K562 (cell line): ENCODE data around the gene N4BP3. TPM values are rescaled to one million over a fixed set of nuclear protein-coding genes. Genes with fewer than 3 reads are reported as not detected.

Experiments used
- FIP1L1 ChIP-seq: fragments of 200-400 bp; formaldehyde crosslinking; IDR thresholded peaks from 2 replicates; pipeline ENCODE4 v1.6.1; 2018; ENCODE audit warnings: mild to moderate bottlenecking, low read depth, low read length; ENCODE audit not compliant: poor library complexity, severe bottlenecking
- FOXA3 ChIP-seq, 2 experiments: fragments of 450-650 bp in 1 of 2; sonication (generic) in 1 of 2; formaldehyde crosslinking; IDR thresholded peaks in 1 of 2; conservative IDR thresholded peaks in 1 of 2; 2 replicates each; pipeline versions ENCODE4 v1.4.0 to v1.8.0; 2020 to 2022; ENCODE audit warnings: mild to moderate bottlenecking in 2 of 2, missing genetic modification reagents in 1 of 2
- FOXJ2 ChIP-seq: fragments of 200-800 bp; sonication (Bioruptor generic); IDR thresholded peaks from 2 replicates; pipeline ENCODE4 v1.6.1; 2016; ENCODE audit warnings: missing genetic modification characterization, missing compliant biosample characterization
- MCM2 ChIP-seq: fragments of 450-650 bp; IDR thresholded peaks from 2 replicates; pipeline ENCODE4 v1.6.1; 2017; ENCODE audit warnings: low read depth, mild to moderate bottlenecking
- REST ChIP-seq, 2 experiments: fragments of 450-650 bp; formaldehyde crosslinking in 1 of 2; IDR thresholded peaks; 2 replicates each; pipeline versions ENCODE4 v1.4.0 to v1.6.1; 2014 to 2020; ENCODE audit warnings: mild to moderate bottlenecking in 2 of 2, borderline replicate concordance in 1 of 2, low read depth in 1 of 2
- SIN3B ChIP-seq: fragments of 450-650 bp; IDR thresholded peaks from 2 replicates; pipeline ENCODE4 v1.6.1; 2017; ENCODE audit warnings: low read depth, mild to moderate bottlenecking, moderate library complexity
- STAT6 ChIP-seq: sonication (generic); formaldehyde crosslinking; IDR thresholded peaks from 2 replicates; pipeline ENCODE4 v1.8.1; 2023; ENCODE audit warnings: mild to moderate bottlenecking, missing genetic modification reagents
- UBTF ChIP-seq, 2 experiments: IDR thresholded peaks; 2 replicates each; pipeline ENCODE4 v1.6.1; 2012; ENCODE audit warnings: improper control_type of control experiment in 2 of 2, low read depth in 2 of 2, low read length in 2 of 2, borderline replicate concordance in 1 of 2
- ZFP30 ChIP-seq: fragments of 250-450 bp; sonication (Bioruptor Pico); IDR thresholded peaks from 2 replicates; pipeline ENCODE4 v1.8.0; 2022; ENCODE audit warnings: moderate library complexity, mild to moderate bottlenecking, inconsistent platforms, borderline replicate concordance
- ZFX ChIP-seq: sonication (generic); formaldehyde crosslinking; IDR thresholded peaks from 2 replicates; pipeline ENCODE4 v1.8.0; 2022; ENCODE audit warnings: mild to moderate bottlenecking, missing genetic modification reagents, moderate library complexity
- ZKSCAN8 ChIP-seq: fragments of 200-800 bp; sonication (Bioruptor generic); IDR thresholded peaks from 2 replicates; pipeline ENCODE4 v1.6.1; 2016; ENCODE audit warnings: missing genetic modification characterization, missing compliant biosample characterization
- ZNF197 ChIP-seq: fragments of 200-800 bp; sonication (Bioruptor generic); IDR thresholded peaks from 2 replicates; pipeline ENCODE4 v1.6.1; 2016; ENCODE audit warnings: low read depth, missing genetic modification characterization, missing compliant biosample characterization
- polyA plus RNA-seq, 8 experiments: library from polyadenylated mRNA; depleted of rRNA in 4 of 8; stranded (reverse) in 5 of 8; unstranded in 3 of 8; fragments of >200 nt; fragmentation: Nextera tagmentation in 2 of 8; fragmentation: Illumina TruSeq in 1 of 8; extraction: Ambion mirVana in 2 of 8; extraction: Trizol in 1 of 8; gene quantifications; 2 replicates each; pipeline versions ENCODE4 v1.2.1 to v1.2.3, GENCODE V29; 2011 to 2014; ENCODE audit warnings: inconsistent platforms in 1 of 8, missing spikeins in 1 of 8
- total RNA-seq, 7 experiments: library from RNA; depleted of rRNA in 6 of 7; stranded (reverse); fragments of >200 nt in 6 of 7; fragmentation: Illumina TruSeq in 2 of 7; extraction: Trizol in 2 of 7; gene quantifications; 2 replicates each; pipeline versions ENCODE4 v1.2.1 to v1.2.3, GENCODE V29; 2011 to 2021; ENCODE audit warnings: low replicate concordance in 1 of 7

N4BP3 gene
- total and polyA plus RNA-seq, 9 of the 15 experiments (the other 6 are each of a cell fraction or from before 2014, with no cell fraction given), result 0.06 to 7.0 (median 2.4) TPM

GRCh38 chr5:178130576-178131445, 17.5 kb downstream of the N4BP3 start, which contains the start of gene RMND5B (continued):
- TF ChIP-seq REST (IDR thresholded peaks at IDR 0.05; ENCODE audit: borderline replicate concordance), result no peak
- peak; percentile 85; the same call in 1 of the 2 replicates for TF ChIP-seq REST (CRISPR knock-in tag; IDR thresholded peaks at IDR 0.05; ENCODE audit: low read depth)
- no peak for TF ChIP-seq FOXA3 (CRISPR knock-in tag; conservative IDR thresholded peaks at IDR 0.05 in 1 of 2, IDR thresholded peaks at IDR 0.05 in 1 of 2)
- TF ChIP-seq FOXJ2 (tag), result no peak
- peak; percentile 88 for TF ChIP-seq FIP1L1
- no peak for TF ChIP-seq ZFP30 (CRISPR knock-in tag)
- peak in 1 of 2 experiments; percentile 64; a peak in 1 of 4 replicates for TF ChIP-seq UBTF (IDR thresholded peaks at IDR 0.05; ENCODE audit: borderline replicate concordance in 1 of 2, low read depth in 2 of 2, low read length in 2 of 2)
- TF ChIP-seq STAT6 (CRISPR knock-in tag), result peak; percentile 20; the same call in 1 of the 2 replicates
- TF ChIP-seq SIN3B, result peak; percentile 62
- peak; percentile 78 for TF ChIP-seq ZFX (CRISPR knock-in tag)
- TF ChIP-seq ZNF197 (CRISPR knock-in tag), result no peak
- TF ChIP-seq MCM2, result no peak
- no peak for TF ChIP-seq ZKSCAN8 (CRISPR knock-in tag)
